Stimulated activated CD4-positive, alpha-beta T cell treated with anti-CD3 and anti-CD28 coated beads, Interleukin-4, amount 100 ng/mL, for 48 hours (primary cell): ENCODE results near the gene EEF1AKMT2.

Experiments
- DNase-seq, 2 donors: peaks; one replicate each; pipeline ENCODE4 v3.0.0-alpha.2; 2020; ENCODE audit warnings: low read depth in 2 of 2

The EEF1AKMT2 gene

GRCh38 chr10:124737708-124738107 is 54.0 kb downstream of the EEF1AKMT2 start:
- DNase-seq, result no peak

- DNase-seq, result no peak
Observed at GRCh38 chr10:124737221-124737620, 54.5 kb downstream of the EEF1AKMT2 start.

GRCh38 chr10:124736491-124737136 is 55.1 kb downstream of the EEF1AKMT2 start:
- no peak for DNase-seq

GRCh38 chr10:124735491-124736286 is 56.0 kb downstream of the EEF1AKMT2 start:
- DNase-seq, result no peak

GRCh38 chr10:124734311-124735166 is 57.1 kb downstream of the EEF1AKMT2 start:
- no peak for DNase-seq

- DNase-seq, result no peak
Observed at GRCh38 chr10:124733571-124734245, 58.0 kb downstream of the EEF1AKMT2 start.

- peak; percentile 56 to 71 for DNase-seq
Observed at GRCh38 chr10:124732931-124733570, 58.6 kb downstream of the EEF1AKMT2 start.

GRCh38 chr10:124731551-124731950 is 60.1 kb downstream of the EEF1AKMT2 start:
- no peak for DNase-seq

- no peak for DNase-seq
Observed at GRCh38 chr10:124730790-124731189, 60.9 kb downstream of the EEF1AKMT2 start.

- DNase-seq, result no peak
Observed at GRCh38 chr10:124728830-124729661, 62.6 kb downstream of the EEF1AKMT2 start.

GRCh38 chr10:124728071-124728829 is 63.4 kb downstream of the EEF1AKMT2 start:
- no peak for DNase-seq

GRCh38 chr10:124727361-124727960 is 64.2 kb downstream of the EEF1AKMT2 start:
- DNase-seq, result no peak

GRCh38 chr10:124725791-124726190 is 65.9 kb downstream of the EEF1AKMT2 start:
- DNase-seq, result no peak

GRCh38 chr10:124725171-124725631 is 66.5 kb downstream of the EEF1AKMT2 start:
- DNase-seq, result no peak

GRCh38 chr10:124724279-124725027 is 67.2 kb downstream of the EEF1AKMT2 start:
- DNase-seq, result no peak

- DNase-seq, result no peak
Observed at GRCh38 chr10:124723826-124724225, 67.9 kb downstream of the EEF1AKMT2 start.

GRCh38 chr10:124722798-124723783 is 68.6 kb downstream of the EEF1AKMT2 start:
- DNase-seq, result peak; percentile 37 to 61
